Ishikawa (cell line): ENCODE measurements around the gene MAMDC2.

Experiments
- CEBPB ChIP-seq: IDR thresholded peaks from 2 replicates; pipeline ENCODE4 v1.6.1; 2012
- CREB1 ChIP-seq: IDR thresholded peaks from 2 replicates; pipeline ENCODE4 v1.6.1; 2012; ENCODE audit warnings: low read depth
- EGR1 ChIP-seq: IDR thresholded peaks from 2 replicates; pipeline ENCODE4 v1.6.1; 2012
- EP300 ChIP-seq: IDR thresholded peaks from 2 replicates; pipeline ENCODE4 v1.6.1; 2012; ENCODE audit warnings: borderline replicate concordance
- FOXM1 ChIP-seq: IDR thresholded peaks from 2 replicates; pipeline ENCODE4 v1.6.1; 2012; ENCODE audit warnings: low read depth, borderline replicate concordance
- MAX ChIP-seq: IDR thresholded peaks from 2 replicates; pipeline ENCODE4 v1.6.1; 2012
- NFIC ChIP-seq: IDR thresholded peaks from 2 replicates; pipeline ENCODE4 v1.6.1; 2012
- RAD21 ChIP-seq: IDR thresholded peaks from 2 replicates; pipeline ENCODE4 v1.6.1; 2012; ENCODE audit warnings: low read depth
- REST ChIP-seq: IDR thresholded peaks from 2 replicates; pipeline ENCODE4 v1.6.1; 2012; ENCODE audit warnings: low read depth, mild to moderate bottlenecking
- TAF1 ChIP-seq: IDR thresholded peaks from 2 replicates; pipeline ENCODE4 v1.6.1; 2012; ENCODE audit warnings: low read depth, mild to moderate bottlenecking
- TCF12 ChIP-seq: IDR thresholded peaks from 2 replicates; pipeline ENCODE4 v1.6.1; 2012; ENCODE audit warnings: low read depth
- TEAD4 ChIP-seq: IDR thresholded peaks from 2 replicates; pipeline ENCODE4 v1.6.1; 2012
- USF1 ChIP-seq: IDR thresholded peaks from 2 replicates; pipeline ENCODE4 v1.6.1; 2012
- YY1 ChIP-seq: IDR thresholded peaks from 2 replicates; pipeline ENCODE4 v1.6.1; 2012; ENCODE audit warnings: low read depth
- ZBTB7A ChIP-seq: IDR thresholded peaks from 2 replicates; pipeline ENCODE4 v1.6.1; 2012; ENCODE audit warnings: low read depth

Gene MAMDC2

GRCh38 chr9:70262948-70263347 lies 219.3 kb downstream of the MAMDC2 start:
- TF ChIP-seq USF1 (no peak), CREB1 (no peak), TAF1 (no peak), NFIC (no peak), CEBPB (no peak), REST (no peak), EP300 (no peak), TEAD4 (no peak), EGR1 (no peak), FOXM1 (no peak), YY1 (no peak), TCF12 (no peak), RAD21 (no peak), ZBTB7A (no peak), MAX (no peak)

GRCh38 chr9:70263421-70263820 lies 219.8 kb downstream of the MAMDC2 start:
- TF ChIP-seq EGR1 (no peak), CEBPB (no peak), NFIC (no peak), FOXM1 (no peak), CREB1 (no peak), TAF1 (no peak), USF1 (no peak), MAX (no peak), ZBTB7A (no peak), YY1 (no peak), TCF12 (no peak), RAD21 (no peak), EP300 (no peak), TEAD4 (no peak), REST (no peak)
